GM21367 (cell line): ENCODE results near the gene NOC2L.

Source experiments
- ATAC-seq: cut with Tn5 transposase; IDR thresholded peaks from one replicate; pipeline ENCODE4 v1.9.1; 2021; ENCODE audit not compliant: unreplicated experiment

NOC2L gene

DNA sequence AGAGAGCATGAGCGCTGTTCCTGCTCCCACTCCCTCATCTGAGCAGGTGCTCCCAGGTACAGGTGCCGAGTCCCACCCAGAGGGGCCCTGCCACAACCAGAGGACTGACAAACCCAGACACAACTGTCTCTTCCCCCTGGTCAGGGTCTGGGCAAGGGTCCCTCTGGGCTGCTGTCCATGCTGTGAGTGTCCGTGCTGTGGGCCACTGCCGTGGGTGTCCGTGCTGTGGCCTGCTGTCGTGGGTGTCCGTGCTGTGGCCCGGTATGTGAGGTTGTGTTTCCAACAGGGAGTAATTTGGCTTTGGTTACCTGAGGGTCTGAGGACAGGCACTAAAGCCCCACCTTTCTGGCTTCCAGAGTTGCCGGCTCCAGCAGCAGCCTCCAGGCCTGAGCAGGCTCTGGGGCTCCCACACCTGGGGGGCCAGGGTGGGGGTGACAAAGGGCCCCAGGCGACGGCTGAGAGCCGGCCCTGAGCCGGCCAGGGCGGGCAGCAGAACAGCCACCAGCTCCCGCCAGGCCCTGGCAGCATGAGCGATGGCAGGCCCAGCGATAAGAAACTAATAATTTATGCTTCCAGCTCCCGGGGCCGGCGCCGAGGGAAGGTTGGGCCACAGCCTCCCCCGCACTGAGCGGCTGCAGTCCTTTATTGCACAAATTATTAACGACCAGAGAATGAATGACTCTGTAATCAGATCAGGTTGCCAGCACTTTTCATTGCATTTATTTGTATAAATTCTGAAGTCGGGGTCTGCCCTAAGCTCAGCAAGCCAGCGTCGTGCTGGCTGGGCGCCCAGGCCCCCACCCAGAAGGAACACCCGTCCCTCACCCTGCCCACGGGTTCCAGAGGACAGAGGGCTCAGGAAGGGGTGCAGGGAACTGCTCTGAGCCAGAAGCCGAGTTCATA, 42.6 kb downstream of the NOC2L start:
- ATAC-seq = no peak

GRCh38 chr1:915295-916172, 43.5 kb downstream of the NOC2L start:
- ATAC-seq = no peak

GRCh38 chr1:914891-915280, 44.2 kb downstream of the NOC2L start:
- ATAC-seq = no peak

DNA sequence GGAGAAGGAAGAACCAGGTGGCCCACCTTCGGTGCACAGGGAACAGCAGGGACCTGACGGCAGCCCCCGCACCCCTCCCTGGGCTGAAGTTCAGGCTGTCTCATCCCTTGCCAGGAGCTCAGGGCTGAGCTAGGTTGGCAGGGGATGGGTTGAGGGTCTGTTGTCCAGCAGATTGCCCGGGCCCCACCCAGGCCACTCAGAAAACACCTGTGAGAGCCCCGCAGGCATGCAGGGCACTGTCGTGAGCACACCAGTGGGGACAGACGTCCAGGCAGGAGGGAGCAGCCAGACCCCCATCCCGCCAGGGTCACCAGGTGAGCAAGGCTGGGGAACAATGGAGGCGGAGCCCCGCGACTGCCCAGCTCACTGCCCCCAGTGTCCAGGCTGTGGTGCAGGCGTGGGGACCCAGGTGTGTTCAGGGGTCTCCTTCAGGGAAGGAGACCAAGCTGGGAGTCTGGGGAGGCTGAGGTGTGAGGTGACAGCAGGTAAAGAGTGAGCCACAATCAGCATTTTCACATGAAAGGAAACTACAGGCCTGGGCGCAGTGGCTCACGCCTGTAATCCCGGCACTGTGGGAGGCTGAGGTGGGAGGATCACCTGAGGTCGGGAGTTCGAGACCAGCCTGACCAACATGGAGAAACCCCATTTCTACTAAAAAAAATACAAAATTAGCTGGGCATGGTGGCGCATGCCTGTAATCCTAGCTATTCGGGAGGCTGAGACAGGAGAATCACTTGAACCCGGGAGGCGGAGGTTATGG, 44.7 kb downstream of the NOC2L start:
- ATAC-seq = no peak

GRCh38 chr1:913491-914130, 45.4 kb downstream of the NOC2L start:
- no peak for ATAC-seq

DNA sequence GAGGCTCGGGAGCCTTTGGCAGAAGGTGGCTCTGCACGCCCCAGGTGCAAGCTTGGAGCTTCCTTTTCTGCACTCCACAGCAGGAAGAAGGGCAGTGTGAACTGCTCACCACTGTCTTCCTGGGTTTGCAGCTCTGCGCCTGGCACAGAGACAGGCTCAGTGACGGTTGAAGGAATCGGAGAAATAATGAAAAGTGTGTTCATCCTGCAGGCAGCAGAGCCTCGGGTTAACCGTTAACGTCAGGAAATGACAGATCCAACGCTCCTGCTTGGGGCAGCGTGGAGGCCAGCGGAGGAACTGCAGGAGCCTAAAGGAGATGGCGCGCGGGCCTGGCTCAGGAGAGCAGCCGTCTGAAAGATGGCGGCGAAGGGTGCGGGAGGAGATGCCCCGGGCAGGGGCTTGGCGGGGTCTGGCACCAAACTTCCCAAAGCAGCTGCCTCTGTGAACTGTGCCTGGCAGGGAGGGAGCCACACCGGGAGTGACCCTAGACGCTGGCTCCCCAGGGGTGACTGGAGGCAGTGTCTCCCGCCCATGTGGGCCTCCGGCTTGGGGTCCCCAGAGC, 46.2 kb downstream of the NOC2L start:
- ATAC-seq = no peak

- no peak for ATAC-seq
Observed at GRCh38 chr1:911875-912739, 46.9 kb downstream of the NOC2L start.

DNA sequence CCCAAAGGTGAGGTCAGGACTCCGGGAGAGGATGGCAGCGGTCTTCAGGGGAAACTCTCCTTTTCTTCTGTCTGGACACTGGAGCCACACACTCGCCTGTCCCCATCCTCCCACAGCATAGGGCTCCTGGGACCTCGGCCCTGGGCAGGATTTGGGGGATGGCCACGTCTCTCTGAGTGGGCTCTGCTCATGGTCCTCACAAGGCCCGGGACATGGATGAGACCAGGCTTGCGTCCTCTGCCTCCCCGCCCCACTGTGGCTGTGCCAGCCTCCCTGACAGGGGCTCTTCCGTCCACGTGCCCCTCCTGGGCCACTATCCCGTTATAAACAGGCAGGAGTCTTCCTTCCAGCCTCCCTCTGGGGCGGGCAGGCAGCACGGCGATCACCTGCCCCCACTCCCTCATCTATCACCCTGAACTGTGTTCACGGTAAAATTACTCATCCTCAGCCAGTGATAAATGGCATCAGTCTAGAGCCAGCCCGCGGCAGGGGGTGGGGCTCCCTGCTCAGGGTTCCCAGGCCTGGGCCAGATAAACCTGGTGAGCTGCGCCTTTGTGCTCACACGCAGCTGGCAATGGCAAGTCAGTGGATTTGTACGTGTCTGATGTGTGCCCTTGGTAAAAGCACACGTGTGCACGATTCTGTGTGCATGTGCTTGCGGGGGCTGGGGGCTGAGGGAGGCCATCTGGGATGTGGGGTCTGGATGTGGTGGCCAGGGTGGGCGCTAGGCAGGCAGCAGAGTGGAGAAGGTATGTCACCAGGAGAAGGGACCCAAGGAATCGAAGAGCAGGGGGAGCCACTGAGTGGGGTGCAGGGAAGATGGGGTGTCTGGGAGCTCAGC, 48.0 kb downstream of the NOC2L start:
- no peak for ATAC-seq

DNA sequence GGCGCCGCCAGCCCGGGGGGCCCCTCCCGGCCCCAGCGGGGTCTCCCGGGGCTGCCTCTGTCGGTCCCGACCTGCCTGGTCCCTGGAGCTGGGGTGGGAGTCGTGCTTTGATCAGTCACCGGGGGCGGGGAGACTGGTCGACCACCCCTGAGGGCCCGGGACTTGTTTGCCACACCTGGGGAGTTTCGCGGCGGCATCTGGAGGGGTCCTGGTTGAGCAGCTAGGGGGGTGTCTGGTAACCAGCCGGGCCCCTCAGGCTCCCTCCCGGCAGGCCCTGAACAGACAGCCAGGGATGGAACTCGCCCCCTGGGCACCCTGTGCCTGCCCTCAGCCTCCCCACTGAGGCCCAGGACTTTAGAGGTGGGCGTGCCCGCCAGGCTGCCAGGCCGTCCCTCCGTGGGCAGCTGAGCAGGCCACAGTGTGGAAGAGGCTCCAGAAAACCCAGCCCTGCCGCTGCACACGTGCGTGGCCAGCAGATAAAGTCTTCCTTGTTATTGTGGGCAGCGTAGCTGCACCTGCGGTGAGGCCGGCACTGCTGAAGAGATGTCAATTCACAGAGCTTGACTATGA, 48.7 kb downstream of the NOC2L start:
- ATAC-seq = no peak

- no peak for ATAC-seq
Observed at GRCh38 chr1:909861-910310, 49.2 kb downstream of the NOC2L start.

DNA sequence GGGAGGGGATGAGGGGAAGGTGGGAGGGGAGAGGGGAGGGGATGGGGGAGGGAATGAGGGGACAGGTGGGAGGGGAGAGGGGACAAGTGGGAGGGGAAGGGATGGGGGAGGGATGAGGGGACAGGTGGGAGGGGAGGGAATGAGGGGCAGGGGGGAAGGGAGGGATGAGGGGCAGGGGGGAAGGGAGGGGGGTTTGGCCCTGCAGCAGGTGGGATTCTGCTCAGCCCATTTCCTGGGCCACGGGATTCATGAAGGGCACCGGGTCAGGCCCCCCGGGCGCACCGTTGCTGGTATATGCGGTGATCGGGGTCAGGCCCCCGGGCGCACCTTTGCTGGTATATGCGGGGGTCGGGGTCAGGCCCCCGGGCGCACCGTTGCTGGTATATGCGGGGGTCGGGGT, 50.4 kb downstream of the NOC2L start:
- ATAC-seq = no peak

GRCh38 chr1:907611-908451, 51.2 kb downstream of the NOC2L start:
- no peak for ATAC-seq

- no peak for ATAC-seq
Observed at GRCh38 chr1:906600-907420, 52.2 kb downstream of the NOC2L start.

GRCh38 chr1:905811-906599, 53.1 kb downstream of the NOC2L start:
- no peak for ATAC-seq

DNA sequence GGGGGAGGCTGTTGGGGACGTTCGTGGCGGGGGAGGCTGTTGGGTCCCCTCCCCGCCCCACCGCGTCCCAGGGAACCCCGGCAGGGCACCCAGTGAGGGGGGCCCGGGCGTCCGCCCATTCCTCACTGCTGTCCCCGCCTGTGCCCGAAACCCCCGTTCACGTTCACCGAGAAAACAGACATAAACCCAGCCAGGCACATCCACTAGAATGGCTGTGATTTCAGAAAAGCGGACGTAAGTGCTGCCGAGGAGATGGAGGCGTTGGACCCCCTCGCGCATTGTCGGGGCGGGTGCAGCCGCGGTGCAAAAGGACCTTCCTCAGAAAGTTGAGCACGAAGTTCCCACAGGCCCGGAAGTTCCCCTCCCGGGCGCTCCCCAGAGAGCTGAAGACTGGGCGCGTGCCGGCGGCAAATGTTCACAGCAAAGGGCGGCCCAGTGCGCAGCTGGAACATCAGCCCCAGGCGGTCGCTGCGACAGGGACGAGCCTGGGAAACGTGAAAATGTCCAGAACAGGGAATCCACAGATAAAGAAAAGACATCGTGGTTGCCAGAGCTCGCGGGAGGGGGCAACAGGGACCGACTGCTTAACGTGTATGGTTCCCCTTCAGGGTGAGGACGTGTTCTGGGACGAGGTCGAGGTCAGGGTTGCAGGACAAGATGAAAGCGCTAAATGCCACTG, 53.8 kb downstream of the NOC2L start:
- ATAC-seq = peak; percentile 43
